GM21367 (cell line): Measurements from ENCODE around the gene ADISSP.

Experiments used
- ATAC-seq: cut with Tn5 transposase; IDR thresholded peaks from one replicate; pipeline ENCODE4 v1.9.1; 2021; ENCODE audit not compliant: unreplicated experiment

Gene ADISSP

DNA sequence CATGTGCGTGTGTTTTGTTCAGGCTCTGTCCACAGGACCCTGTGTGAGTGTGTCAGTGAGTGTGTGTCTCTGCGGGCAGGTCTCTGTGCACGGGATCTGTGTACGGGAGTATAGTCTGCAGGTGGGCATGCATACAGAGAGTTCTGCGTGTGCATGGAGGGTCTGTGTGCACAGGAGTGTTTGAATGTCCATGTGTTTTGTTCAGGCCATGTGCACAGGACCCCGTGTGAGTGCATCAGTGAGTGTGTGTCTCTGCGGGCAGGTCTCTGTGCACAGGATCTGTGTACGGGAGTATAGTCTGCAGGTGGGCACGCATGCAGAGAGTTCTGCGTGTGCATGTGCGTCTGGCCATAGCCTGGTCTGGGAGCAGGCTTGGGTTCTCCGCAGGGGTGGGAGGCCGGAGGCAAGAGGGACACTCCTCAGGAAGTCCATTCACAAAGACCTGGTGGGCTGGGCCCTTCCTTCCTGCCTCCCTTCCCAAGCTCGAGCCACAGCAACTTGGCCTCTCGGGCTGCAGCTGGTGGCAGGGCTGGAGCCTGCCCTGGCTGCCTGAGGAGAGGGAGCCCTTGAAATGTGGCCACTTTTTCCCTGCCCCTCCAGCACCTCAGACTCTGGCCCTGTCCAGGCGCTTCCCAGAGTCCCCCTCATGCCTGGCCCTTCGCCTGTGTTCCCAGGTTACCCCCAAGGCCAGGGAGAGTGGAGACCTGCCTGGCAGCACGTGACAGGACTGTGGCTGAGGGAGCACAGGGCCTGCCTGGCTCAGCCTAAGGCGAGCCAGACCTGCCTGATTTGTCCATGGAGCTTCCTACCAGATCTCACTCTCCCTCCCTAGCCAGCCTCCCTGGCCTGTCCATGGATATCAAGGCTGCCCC is 28.3 kb downstream of the ADISSP start:
- no peak for ATAC-seq

- ATAC-seq = no peak
Observed at GRCh38 chr20:3738111-3739053, 29.2 kb downstream of the ADISSP start.

DNA sequence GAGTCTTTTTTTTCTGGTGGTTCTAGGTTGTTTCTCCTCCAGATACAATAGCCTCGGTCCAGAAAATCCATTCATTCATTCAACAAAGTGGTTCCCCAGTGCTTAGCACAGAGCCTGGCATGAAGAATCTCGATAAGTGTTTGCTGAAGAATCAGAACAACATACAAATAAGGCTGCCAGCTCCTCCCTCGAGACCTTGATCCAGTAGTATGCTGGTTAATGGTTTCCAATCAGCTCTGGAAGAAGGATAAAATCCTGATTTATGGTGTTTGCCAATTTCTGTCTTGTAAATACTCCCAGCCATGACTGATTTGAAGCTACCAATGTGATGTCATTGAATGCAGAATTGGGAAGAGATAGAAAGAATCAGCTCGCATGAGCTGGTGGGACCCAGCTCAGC is 31.8 kb downstream of the ADISSP start:
- ATAC-seq = no peak

DNA sequence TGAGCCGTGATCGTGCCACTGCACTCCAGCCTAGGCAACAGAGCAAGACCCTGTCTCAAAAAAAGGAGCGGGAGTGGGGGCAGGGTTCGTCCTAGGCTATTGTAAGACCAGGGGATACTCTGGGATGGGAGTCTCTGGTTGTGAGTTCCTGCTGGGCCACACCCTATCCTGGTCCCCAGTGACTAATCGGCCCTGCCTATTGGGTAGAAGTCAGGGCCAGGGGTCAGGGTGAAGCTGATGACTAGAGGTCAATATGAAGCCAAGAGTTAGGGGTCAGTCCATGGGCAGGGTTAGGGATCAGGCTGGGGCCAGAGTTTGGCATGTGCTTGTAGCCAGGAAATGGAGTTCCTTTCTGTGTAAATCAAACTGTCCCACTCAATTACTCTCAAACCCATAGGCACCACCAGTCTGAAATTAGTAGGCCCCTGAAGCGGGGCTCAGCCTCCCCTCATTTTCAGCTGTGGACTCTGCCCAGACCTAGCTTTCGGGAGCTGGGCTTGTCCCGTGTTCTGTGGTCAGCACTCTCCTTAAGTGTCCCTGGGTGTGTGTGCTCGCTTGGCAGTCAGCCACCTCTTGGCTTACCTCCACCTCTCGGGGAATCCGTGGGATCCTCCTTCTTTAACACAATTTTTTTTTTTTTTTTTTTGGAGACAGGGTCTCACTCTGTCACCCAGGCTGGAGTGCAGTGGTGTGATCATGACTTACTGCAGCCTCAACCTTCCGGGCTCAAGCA is 33.3 kb downstream of the ADISSP start:
- ATAC-seq = no peak

DNA sequence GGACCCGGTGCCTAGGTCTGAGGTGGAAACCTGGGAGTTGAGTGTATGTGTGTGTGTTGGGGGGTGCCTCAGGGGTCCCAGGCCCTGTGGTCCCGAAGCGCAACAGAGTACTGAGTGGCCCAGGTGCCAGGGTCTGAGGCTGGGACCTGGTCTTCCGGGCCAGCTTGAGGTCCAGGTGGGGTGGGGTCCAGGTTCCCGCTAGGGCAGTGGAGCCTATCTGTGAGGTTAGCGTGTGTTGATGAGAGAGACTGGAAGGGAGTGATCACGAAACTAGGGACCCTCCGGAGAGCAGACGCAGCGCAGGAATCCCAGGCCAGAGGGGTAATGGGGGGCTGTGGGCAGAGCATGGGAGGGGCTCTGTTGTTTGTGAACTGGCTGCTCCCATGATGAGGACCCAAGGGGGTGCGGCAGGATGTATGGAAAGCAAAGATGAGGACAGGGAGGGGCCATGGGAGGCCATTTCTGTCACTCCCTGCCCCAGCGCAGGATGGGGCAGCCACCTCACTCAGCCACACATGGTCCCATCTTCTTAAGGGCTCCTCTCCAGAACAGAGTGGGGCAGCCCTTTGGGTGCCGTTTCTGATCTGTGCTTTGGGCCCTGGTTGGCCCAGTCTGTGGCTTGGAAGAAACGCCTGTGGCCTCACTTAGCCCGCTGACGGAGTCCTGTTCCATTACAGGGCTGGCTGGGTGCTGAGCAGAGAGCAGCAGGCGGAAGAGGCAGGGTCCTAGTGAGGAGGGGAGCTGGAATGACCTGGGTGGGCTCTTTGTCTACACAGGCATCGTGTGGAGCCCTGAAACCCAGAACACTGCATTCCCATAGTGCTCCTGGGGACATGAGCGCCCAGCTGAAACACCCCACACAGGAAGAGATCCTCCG is 34.2 kb downstream of the ADISSP start:
- ATAC-seq = no peak

DNA sequence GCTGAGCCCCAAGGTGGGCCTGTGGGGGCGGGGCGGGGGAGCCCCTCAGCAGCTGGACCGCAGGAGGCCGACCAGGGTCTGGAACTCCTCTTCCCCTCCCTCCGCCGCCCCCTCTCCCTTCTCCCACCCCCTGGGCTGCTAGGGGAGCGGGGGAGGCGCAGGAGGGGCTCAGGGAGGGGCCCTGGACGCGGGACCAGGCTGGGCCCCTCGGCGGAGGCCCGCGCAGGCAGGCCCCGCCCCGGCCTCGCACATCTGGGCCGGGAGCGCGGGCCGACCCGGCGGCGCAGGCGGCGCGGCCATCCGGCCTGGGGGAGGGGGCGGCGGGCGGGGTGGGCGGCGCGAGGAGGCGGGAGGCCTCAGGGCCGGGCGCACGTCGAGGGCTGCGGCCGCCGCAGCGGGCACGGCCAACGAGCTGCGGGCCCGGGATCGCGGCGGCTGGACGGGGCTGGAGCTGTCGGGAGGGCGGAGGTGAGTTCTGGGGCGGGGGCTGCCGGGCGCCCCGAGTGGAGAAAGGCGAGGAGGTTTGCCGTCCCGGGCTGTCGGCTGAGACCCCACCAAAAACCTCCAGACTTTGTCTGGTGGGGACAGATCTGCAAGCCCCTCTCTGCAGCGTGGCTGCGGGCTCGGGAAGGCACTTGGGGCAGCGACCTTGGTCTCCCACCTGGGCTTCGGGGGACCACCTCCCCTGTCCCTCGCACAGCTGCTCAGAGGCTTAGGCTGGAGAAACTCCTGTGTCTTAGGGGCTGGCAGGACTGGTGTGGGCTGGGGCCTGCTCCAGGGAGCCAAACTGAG is 35.0 kb downstream of the ADISSP start, which contains the start of gene HSPA12B:
Gene HSPA12B, plus strand, starts transcription at position 359 of the 792 bp plus-strand sequence. CDS start 5,990 bp downstream, outside the sequence.
- ATAC-seq = no peak

- ATAC-seq = no peak
Observed at GRCh38 chr20:3731944-3732326, 35.6 kb downstream of the ADISSP start.

- no peak for ATAC-seq
Observed at GRCh38 chr20:3730803-3731672, 36.5 kb downstream of the ADISSP start.

DNA sequence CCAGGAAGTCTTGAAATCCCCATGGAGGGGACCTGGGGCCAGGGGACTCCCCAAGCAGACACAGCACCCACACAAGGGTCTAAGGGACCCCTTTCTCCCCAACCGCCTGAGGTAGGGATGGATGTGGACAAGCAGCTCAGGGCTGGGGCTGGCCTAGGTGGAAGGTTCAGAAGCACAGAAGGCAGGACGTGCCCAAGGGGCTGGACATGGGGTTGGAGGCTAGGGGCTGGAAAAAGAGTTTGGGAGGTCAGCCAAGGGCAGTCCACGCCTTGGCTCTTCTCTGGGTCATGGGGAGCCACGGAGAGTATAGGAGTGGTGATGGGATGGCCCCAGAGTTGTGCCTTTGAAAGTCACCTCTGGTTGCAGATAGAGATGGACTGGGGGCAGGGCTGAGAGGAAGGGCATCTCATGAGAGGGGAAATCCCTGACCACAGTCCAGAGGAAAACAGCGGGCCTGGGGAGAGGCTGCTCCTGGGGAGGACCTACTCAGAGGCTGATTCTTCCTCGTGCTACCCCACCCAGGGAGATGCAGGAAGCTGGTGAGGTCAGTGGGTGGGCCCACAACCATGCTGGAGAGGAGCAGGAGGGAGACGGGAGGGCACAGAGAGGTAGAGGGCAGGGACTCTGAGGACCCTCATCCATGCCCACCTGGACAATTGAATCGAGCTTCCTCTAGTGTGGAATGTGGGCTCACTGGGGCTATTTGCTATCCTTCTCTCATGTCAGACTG is 37.6 kb downstream of the ADISSP start:
- no peak for ATAC-seq

DNA sequence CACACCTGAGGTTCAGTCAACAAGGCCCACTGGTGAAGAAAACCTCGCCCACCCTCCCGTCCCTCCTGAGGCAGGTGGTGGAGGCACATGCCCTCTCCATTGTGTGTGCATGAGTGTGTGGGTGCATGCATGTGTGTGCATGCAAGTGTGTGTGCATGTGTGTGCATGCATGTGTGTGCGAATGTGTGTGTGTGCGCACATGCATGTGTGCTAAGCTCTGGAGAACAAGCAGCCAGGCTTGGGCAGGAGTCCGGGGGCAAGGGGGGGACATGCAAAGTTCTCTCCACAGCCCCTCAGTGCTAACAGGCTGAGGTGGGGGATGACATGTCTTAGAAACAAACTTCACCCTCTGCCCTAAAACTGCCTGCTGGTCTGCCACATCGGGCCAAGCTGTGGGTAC is 38.2 kb downstream of the ADISSP start:
- ATAC-seq = no peak

GRCh38 chr20:3728876-3729275 is 38.7 kb downstream of the ADISSP start:
- ATAC-seq = no peak

- no peak for ATAC-seq
Observed at GRCh38 chr20:3728354-3728753, 39.2 kb downstream of the ADISSP start.

GRCh38 chr20:3727401-3728021 is 40.0 kb downstream of the ADISSP start:
- ATAC-seq = no peak

DNA sequence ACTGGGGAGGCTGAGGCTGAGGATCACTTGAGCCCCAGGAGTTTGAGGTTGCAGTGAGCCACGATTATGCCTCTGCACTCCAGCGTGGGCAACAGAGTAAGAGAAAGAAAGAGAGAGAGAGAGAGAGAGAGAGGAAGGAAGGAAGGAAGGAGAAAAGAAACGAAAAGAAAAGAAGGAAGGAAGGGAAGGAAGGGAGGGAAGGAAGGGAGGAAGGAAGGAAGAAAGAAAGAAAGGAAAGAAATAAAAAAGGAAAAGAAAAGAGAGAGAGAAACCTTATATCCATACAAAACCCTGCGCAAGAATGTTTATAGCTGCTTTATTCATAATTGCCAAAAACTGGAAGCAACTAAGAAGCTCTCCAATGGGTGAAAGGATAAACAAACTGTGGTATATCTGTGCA is 43.2 kb downstream of the ADISSP start:
- ATAC-seq = no peak

DNA sequence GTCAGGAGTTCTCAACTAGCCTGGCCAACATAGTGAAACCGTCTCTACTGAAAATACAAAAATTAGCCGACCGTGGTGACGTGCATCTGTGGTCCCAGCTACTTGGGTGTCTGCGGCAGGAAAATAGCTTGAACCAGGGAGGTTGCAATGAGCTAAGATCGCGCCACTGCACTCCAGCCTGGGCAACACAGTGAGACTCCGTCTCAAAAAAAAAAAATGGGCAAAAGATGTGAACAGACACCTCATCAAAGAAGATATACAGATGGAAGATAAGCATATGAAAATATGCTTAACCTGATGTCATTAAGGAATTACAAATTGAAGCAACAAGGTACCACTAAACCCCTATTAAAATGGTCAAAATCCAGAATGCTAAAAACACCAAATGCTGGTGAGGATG is 44.3 kb downstream of the ADISSP start:
- ATAC-seq = no peak

DNA sequence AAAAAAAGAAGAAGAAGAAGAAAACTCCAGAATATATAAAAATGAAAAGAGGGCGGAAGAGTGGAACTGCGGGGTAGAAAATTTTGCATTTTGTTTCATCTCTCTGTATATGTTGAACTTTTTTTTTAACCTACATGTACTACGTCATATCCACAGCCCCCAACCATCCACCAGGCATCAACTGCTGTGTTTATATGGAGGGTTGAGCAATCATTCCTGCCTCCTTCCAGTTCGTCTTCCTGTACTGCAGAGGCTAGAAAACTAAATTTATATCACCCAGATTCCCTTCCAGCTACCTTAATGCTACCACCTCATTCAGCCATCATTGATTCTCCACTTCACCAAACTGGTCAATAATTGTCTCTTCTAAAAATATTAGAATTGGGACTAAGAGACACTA is 45.6 kb downstream of the ADISSP start:
- no peak for ATAC-seq

- no peak for ATAC-seq
Observed at GRCh38 chr20:3720626-3721025, 46.9 kb downstream of the ADISSP start.
